Right lobe of liver (tissue), 4 donors: ENCODE data around the gene PTPN12.

Experiments used
- CTCF ChIP-seq, 4 donors: fragments of 200-600 bp in 3 of 4; fragments of 450-650 bp in 1 of 4; IDR thresholded peaks; one replicate each; pipeline versions ENCODE4 v1.5.1 to v1.8.0; 2016 to 2022; ENCODE audit warnings: antibody characterized with exemption in 4 of 4, mild to moderate bottlenecking in 2 of 4
- POLR2A ChIP-seq: fragments of 450-650 bp; IDR thresholded peaks from one replicate; pipeline ENCODE4 v1.6.1; 2017; ENCODE audit warnings: antibody characterized with exemption, mild to moderate bottlenecking
- donor health status: DM: no; HTN: no; CAD: no.
- donor health status: DM: no; HTN: no; CAD: no.
- donor health status: DM: no; HTN: yes; CAD: no.

DNA sequence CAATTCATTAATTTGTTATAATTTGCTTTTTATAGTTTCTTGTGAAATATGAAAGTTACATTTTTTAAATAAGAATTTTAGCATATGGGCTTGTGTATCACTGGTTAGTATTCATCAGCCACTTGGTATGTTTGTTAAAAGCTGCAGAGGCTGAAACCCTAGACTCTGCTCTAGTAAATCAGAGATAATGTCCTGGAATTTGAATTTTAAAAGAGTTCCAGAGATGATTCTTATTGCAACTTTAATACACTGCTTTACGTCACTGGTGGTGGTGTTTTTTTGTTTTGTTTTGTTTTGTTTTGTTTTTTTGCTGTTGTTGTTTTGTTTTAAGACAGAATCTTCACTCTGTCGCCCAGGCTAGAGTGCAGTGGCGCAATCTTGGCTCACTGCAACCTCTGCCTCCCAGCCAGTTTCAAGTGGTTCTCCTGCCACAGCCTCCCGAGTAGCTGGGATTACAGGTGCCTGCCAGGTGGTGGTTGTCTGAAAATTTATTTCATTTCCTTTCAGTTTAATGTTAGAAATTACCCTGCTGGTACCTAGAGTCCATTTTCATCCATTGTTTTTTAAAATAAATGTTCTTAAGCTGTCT is 43.8 kb downstream of the PTPN12 start:
- TF ChIP-seq CTCF (IDR thresholded peaks at IDR 0.05): no peak
- TF ChIP-seq POLR2A: no peak
